Measurements from ENCODE around the gene CLN6.

The CLN6 gene

DNA sequence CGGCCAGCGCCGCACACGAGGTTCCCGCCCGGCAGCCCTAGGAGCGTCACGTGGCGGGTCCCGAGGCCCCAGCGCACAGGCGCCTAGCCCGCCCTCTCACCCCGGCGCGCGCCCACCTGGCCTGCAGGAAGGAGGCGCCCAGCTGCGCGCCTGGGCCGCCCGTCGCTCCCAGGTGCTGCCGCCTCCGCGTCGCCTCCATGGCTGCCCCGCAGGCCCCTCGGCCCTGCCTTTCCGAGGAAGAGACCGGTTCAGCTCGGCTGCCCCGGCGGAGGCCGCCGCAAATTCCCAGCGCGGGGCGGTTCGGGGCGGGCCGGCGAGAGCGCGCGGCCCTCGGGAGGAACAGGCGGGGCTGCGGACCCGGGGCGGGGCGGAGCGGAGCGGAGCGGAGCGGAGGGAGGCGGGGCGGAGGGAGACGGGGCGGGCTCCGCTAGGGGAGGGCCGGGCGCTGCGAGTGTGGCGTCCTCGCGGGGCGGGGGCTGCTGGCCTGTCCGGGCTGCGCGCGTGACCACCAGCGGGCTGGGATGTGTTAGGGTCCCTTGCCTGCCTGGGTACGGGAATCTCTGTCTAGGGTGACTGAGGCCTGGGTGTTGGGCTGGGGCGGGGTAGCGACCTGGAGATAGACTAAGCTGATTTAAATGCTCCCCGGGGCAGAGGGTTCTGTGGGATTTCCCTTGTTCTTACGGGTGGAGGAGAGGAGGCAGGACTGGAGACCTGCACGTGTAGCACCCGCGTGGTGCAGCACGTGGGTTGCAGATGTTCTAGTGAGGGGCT, at the start of gene CLN6:
Gene CLN6, minus strand, starts transcription at position 343 of the 771 bp plus-strand sequence. Its CDS starts 144 bp downstream, at position 199.
- CTCF ChIA-PET: interaction anchor here (1.5 to 1.9 kb wide), 4 partner anchors 18 to 389 kb away, joined by 3 to 6 read pairs (median 6); no protein-coding TSS in a partner anchor
- H3K4me1 Mint-ChIP-seq: peaks cover 45% of the 10 kb centered on the region
- peak within 1 kb of the TSS; percentile 90 for H3K4me3 Mint-ChIP-seq

DNA sequence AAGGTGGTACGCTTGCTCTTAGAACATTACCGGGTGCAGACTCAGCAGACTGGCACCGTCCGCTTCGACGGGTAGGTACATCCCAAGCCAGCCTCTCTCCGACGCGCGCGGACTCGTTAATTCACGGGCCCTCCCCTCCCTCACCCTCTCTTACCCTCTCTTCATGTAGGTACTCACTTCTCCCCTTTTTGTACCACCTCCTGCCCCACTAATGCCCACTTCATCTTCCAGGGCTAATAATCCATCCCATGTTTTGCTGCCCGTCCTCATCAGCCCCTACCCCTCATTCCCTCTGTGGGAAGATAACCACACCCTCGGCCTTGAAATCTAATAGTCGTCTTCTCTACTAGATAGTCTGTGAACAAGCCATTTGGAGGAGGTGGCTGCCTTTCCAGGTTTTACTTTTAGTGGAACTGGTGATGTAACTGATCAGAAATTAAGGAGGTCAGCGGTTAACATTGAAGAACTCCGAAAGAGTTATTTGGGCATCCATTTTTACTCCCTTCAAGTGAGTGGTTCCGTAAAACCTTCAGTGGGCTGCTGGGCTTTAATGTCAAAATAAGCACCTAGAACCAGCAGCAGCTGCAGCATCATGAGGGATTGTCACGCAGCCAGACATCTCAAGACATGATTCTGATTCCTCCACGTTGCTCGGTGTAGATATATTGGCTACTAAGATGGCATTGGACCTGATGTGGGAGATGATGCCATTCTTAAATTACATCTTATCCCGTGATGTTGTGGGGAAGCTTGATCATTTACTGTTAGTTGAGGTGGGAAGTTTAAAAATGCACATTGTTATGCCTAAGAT, 49.3 kb upstream of the CLN6 start:
- peak overlapping the region; percentile 99 for H3K4me3 Mint-ChIP-seq
- no peaks in the 10 kb centered on the region for H3K9me3 Mint-ChIP-seq
- peaks cover 21% of the 10 kb centered on the region for H3K36me3 Mint-ChIP-seq
- H3K27me3 Mint-ChIP-seq: no peaks in the 10 kb centered on the region
- peaks cover 51% of the 10 kb centered on the region for H3K4me1 Mint-ChIP-seq
- DNase-seq: no peak
- peak overlapping the region; percentile 96 for H3K27ac Mint-ChIP-seq
- CTCF ChIA-PET: interaction anchor here (1.2 to 1.6 kb wide), 3 partner anchors 12 to 27 kb away, joined by 3 to 6 read pairs (median 5); no protein-coding TSS in a partner anchor

More for the DNA sequence above, at the start of gene CLN6:
- DNase-seq: peak; percentile 88
- Mint-ChIP-seq H3K27me3 (peaks cover 29% of the 10 kb centered on the region), H3K9me3 (no peaks in the 10 kb centered on the region), H3K27ac (peak within 1 kb of the TSS; percentile 91), H3K36me3 (peaks cover 12% of the 10 kb centered on the region)

DNA sequence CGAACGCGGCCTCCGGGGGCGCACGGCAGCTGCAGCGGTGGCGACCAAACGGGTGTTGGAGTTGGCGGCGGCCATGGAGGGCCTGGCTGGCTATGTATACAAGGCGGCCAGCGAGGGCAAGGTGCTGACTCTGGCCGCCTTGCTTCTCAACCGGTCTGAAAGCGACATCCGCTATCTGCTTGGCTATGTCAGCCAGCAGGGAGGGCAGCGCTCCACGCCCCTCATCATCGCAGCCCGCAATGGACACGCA, 48.7 kb upstream of the CLN6 start:
- no peak for DNase-seq
- peaks cover 3% of the 10 kb centered on the region for H3K27me3 Mint-ChIP-seq
- peaks cover 21% of the 10 kb centered on the region for H3K36me3 Mint-ChIP-seq
- H3K4me3 Mint-ChIP-seq: peak overlapping the region; percentile 99
- H3K4me1 Mint-ChIP-seq: peaks cover 51% of the 10 kb centered on the region
- no peaks in the 10 kb centered on the region for H3K9me3 Mint-ChIP-seq
- CTCF ChIA-PET: interaction anchor here (1.2 to 1.6 kb wide), 3 partner anchors 13 to 28 kb away, joined by 3 to 5 read pairs (median 3); no protein-coding TSS in a partner anchor
- H3K27ac Mint-ChIP-seq: peak overlapping the region; percentile 96

DNA sequence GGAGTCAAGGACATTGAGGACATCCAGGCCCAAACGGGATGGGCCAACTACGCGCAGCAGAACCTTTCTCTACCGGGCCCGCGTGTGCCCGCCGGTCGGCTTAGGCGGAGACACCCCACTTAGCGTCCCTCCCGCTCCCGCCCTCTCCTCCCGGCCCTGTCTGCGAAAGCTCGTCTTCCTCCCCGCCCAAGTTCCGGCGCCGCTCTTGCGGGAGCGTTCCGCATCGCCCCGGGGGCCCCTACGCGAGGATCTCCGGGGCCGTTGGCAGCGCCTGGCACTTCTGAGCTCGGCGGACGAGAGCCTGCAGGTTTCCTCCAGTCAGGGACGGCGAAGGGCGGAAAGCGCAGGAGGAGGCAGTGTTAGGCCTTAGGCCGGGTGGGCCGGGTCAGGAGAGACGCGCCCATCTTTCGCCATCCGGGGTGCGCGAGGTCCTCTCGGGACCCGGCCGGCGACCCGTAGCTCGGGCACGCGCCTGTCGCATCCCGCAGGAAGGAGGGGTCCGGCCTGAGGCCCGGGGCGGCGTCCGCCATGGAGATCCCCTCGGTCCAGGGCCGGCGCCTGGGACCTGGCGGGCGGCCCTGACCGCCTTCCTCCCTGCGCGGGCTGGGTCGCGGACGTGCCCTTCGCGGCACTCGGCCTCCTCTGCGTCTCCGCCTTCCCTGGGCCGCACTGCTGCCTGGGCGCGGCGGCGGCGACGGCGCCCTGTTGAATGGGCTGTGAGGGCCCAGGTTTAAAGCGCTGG, 48.2 kb upstream of the CLN6 start, which contains the start of gene FEM1B:
Gene FEM1B, plus strand, starts transcription at position 143 of the 742 bp plus-strand sequence. CDS start 673 bp downstream, outside the sequence.
- CTCF ChIA-PET: interaction anchor here (1.2 to 1.6 kb wide), 3 partner anchors 13 to 29 kb away, joined by 3 to 5 read pairs (median 3); no protein-coding TSS in a partner anchor
- DNase-seq: peak; percentile 90
- peak within 1 kb of the TSS; percentile 99 for H3K4me3 Mint-ChIP-seq
- H3K27me3 Mint-ChIP-seq: peaks cover 3% of the 10 kb centered on the region
- peak within 1 kb of the TSS; percentile 96 for H3K27ac Mint-ChIP-seq
- peaks cover 51% of the 10 kb centered on the region for H3K4me1 Mint-ChIP-seq
- peaks cover 21% of the 10 kb centered on the region for H3K36me3 Mint-ChIP-seq
- no peaks in the 10 kb centered on the region for H3K9me3 Mint-ChIP-seq

DNA sequence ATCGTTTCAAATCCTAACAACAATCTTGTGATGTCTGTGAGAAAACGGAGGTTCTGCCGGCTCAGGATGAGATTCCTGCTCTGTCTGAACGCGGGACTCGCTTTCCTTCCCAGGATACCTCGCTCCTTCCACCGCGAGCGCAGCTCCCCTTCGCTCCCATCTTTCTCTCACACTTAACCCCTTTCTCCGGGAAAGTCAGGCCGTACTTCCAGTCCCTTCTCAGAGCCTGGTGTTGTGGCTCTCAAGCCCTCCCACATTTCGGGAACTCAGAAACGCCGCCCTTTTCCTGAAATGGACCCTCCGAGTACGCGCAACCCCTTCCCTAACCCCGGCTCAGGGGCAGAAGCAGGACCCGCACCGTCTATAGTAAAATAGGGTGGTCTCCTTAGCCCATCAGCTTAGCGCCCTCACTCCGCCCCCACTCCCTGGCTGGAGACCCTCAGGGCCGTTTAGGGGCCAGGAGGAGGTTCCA, 47.6 kb upstream of the CLN6 start:
- H3K4me3 Mint-ChIP-seq: peak overlapping the region; percentile 99
- peaks cover 50% of the 10 kb centered on the region for H3K4me1 Mint-ChIP-seq
- peaks cover 5% of the 10 kb centered on the region for H3K27me3 Mint-ChIP-seq
- CTCF ChIA-PET: interaction anchor here (1.2 to 1.6 kb wide), 3 partner anchors 14 to 29 kb away, joined by 3 to 5 read pairs (median 3); no protein-coding TSS in a partner anchor
- no peaks in the 10 kb centered on the region for H3K9me3 Mint-ChIP-seq
- peak overlapping the region; percentile 96 for H3K27ac Mint-ChIP-seq
- H3K36me3 Mint-ChIP-seq: peaks cover 21% of the 10 kb centered on the region
- DNase-seq: no peak

DNA sequence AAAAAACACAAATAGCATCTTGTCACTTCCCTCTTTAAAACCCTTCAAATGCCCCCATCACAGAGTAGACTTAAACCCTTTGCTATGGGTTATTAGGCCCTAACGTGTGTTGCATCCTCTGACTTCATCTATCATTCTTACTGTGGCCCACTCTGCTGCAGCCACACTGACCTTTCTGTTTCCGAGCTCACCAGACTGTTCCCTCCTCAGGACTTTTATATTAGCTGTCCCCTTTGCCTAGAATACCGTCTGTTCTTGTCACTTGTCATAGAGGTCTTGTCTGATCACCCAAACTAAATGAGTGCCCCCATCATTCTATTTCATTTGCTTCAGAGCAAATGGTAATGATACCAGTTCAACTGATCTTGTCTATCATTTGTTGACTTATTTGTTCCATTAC, 47.1 kb upstream of the CLN6 start:
- CTCF ChIA-PET: interaction anchor here (2.9 kb wide), 1 partner anchor 23 kb away, joined by 15 read pairs; no protein-coding TSS in a partner anchor

DNA sequence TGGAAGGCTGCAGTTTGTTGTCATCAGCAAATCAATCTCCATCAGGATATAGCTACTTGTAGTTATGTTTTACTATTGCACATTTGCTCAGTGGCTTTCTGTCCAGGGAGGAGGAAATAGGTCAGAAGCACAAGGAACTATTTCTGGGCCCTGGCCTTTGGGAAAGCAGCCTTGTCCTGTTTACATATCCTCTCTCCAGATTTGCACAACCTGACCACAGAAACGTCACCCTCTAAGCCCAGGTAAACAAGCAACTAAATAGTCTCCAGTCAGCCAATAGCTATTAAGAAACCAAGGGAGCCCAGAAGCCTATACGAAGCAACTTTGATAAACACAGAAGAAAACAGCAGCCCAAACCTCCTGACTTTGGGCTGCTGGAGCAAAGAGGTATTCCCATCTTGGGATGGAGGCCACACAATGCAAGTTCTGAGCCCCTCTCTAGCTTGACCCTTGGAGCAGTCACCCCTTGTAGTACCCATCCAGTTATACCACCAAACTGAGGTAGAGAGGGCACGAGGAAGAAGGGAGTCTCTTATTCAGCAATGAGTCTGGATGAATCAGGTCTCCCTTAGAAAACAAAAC, 45.7 kb upstream of the CLN6 start:
- H3K27ac Mint-ChIP-seq: no peak overlapping the region
- H3K27me3 Mint-ChIP-seq: peaks cover 14% of the 10 kb centered on the region
- no peak for DNase-seq

More for the DNA sequence above, 47.1 kb upstream of the CLN6 start:
- Mint-ChIP-seq H3K9me3 (no peaks in the 10 kb centered on the region), H3K27ac (peak overlapping the region; percentile 96), H3K4me1 (peaks cover 45% of the 10 kb centered on the region), H3K27me3 (peaks cover 10% of the 10 kb centered on the region), H3K4me3 (peak overlapping the region; percentile 99), H3K36me3 (peaks cover 16% of the 10 kb centered on the region)
- no peak for DNase-seq

DNA sequence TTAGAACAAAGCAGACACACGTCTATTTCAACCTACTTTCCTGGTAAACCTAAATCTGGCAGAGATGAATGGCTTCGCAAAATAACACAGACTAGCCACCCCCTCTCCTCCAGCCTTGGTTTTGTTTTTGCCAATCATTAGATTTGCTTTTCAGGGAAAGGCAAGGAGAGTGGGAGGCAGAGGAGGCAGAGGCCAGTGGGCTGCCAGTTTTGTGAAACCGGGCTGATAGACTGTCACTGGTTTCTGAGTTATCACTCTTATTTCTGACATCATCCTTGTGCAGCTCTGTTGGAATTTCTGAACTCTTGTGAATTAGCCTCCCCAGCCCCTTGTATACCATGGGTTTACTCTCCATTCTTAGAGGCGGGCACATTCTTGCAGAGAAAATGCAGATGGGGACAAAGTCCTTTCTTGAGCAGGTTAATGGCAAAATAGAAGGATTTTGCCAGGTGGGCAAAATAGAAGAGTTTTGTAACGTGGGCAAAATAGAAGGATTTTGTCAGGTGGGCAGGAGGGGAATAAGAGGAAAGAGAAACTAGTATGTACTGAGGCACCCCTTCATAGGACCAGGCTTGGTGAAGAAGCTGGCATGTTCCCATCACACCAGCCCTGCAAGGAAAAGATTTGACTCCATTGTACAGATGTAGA, 44.8 kb upstream of the CLN6 start:
- H3K27ac Mint-ChIP-seq: no peak overlapping the region

More for the DNA sequence above, 45.7 kb upstream of the CLN6 start:
- peaks cover 10% of the 10 kb centered on the region for H3K36me3 Mint-ChIP-seq
- peaks cover 31% of the 10 kb centered on the region for H3K4me1 Mint-ChIP-seq
- H3K9me3 Mint-ChIP-seq: no peaks in the 10 kb centered on the region
- H3K4me3 Mint-ChIP-seq: peak overlapping the region; percentile 17
- CTCF ChIA-PET: interaction anchor here (2.9 kb wide), 1 partner anchor 22 kb away, joined by 15 read pairs; no protein-coding TSS in a partner anchor

DNA sequence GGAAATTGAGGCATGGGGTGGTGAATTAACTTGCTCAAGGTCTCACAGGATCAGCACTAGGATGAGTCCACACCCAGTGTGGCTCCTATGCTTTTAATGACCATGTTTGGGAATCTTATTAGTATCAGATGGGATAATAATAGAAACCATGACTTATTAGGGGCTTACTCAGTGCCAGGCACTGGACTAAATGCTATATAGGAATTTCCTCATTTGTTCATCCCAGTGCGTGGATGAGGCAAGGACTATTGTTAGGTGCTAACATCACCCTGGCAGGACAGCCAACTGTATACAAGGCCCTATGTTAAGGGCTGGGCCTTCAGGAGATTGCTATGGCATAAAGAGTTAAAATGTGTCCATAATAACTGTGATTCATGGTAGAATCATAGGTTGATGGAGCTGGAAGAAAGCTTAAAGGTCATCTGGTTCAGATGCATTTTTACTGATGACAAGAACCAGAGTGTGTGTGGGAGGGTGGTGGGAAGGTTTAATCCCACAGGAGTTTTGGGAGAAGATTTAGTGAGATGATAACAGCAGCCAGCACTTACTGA, 43.3 kb upstream of the CLN6 start:
- Mint-ChIP-seq H3K4me1 (peaks cover 17% of the 10 kb centered on the region), H3K27me3 (peaks cover 28% of the 10 kb centered on the region), H3K9me3 (no peaks in the 10 kb centered on the region), H3K36me3 (no peaks in the 10 kb centered on the region), H3K27ac (no peak overlapping the region), H3K4me3 (no peak overlapping the region)
- DNase-seq: no peak
- CTCF ChIA-PET: interaction anchor here (1.1 kb wide), 1 partner anchor 34 kb away, joined by 4 read pairs; no protein-coding TSS in a partner anchor

More for the DNA sequence above, 44.8 kb upstream of the CLN6 start:
- peaks cover 23% of the 10 kb centered on the region for H3K4me1 Mint-ChIP-seq
- no peak for DNase-seq
- H3K4me3 Mint-ChIP-seq: no peak overlapping the region
- CTCF ChIA-PET: interaction anchor here (2.9 kb wide), 1 partner anchor 21 kb away, joined by 15 read pairs; no protein-coding TSS in a partner anchor
- H3K36me3 Mint-ChIP-seq: peaks cover 5% of the 10 kb centered on the region
- H3K27me3 Mint-ChIP-seq: peaks cover 21% of the 10 kb centered on the region
- no peaks in the 10 kb centered on the region for H3K9me3 Mint-ChIP-seq

DNA sequence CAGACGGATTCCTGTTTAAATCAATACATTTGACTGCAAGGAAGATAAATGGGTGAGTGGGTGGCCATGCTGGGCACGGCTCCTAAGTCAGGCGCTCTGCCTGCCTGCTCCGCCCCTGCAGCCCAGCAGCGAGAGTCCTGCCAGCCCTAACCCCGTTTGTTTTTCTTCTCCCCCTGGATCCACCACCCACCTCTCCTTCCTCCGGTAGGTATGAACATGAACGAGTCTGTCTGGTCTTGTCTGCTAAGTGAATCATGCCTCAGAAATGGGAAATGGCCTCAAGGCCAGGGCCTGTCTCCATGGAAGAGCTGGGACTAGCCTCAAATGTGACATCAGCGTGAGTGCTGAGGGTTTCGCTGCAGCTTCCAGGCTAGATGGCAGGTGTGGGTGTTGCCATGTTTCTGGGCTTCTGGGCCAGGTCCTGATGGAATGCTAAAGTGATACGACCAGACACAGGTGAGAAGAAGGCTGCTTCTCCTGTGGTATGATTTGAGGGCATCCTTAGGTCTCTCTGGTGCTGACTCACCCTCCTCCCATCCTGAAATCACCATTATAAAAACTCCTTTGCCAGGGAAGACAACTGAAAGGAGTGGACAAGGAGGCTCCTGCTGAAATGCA, 42.4 kb upstream of the CLN6 start:
- peaks cover 12% of the 10 kb centered on the region for H3K4me1 Mint-ChIP-seq
- no peaks in the 10 kb centered on the region for H3K36me3 Mint-ChIP-seq
- DNase-seq: no peak
- H3K27me3 Mint-ChIP-seq: peaks cover 33% of the 10 kb centered on the region
- CTCF ChIA-PET: no interaction called here
- no peaks in the 10 kb centered on the region for H3K9me3 Mint-ChIP-seq
- no peak overlapping the region for H3K27ac Mint-ChIP-seq
- H3K4me3 Mint-ChIP-seq: no peak overlapping the region

DNA sequence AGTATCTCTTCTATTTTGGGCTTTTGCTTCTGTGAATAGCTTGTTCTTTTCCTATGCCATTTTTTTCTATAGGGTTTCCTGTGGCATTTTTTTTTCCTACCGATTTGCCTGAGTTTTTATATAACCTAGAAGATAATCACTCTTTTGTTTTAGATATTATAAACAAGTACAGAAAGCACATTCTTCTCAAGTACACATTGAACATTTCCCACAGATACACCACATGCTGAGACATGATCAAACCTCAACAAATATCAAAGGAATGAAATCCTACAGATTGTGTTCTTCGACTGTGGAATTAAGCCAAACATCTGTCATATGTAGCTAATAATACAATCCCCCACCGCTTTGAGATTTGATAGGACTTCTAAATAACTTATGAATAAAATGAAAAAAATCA, 38.9 kb upstream of the CLN6 start:
- Mint-ChIP-seq H3K36me3 (no peaks in the 10 kb centered on the region), H3K4me1 (no peaks in the 10 kb centered on the region), H3K27ac (no peak overlapping the region), H3K27me3 (peaks cover 43% of the 10 kb centered on the region), H3K9me3 (no peaks in the 10 kb centered on the region), H3K4me3 (no peak overlapping the region)
- CTCF ChIA-PET: interaction anchor here (1.0 kb wide), 1 partner anchor 11 kb away, joined by 3 read pairs; no protein-coding TSS in a partner anchor
- DNase-seq: no peak

DNA sequence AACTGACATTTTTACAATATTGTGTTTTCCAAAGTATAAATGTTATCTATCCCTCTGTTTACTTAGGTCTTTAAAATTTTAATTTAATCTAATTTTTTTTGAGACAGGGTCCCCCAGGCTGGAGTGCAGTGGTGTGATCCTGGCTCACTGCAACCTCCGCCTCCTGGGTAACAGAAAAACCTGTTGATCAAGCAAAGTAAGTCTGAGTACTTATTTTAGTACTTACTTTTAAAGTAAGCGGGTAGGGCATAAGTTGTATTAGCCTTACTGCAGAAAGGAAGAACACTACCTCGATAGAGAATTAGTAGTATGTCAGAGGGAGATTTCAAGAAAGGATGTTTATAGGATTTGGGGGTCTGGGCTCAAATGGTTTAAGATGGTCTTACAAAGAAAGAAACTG, 36.1 kb upstream of the CLN6 start:
- Mint-ChIP-seq H3K4me3 (no peak overlapping the region), H3K27ac (no peak overlapping the region), H3K4me1 (no peaks in the 10 kb centered on the region), H3K36me3 (no peaks in the 10 kb centered on the region), H3K27me3 (peaks cover 40% of the 10 kb centered on the region), H3K9me3 (no peaks in the 10 kb centered on the region)
- CTCF ChIA-PET: no interaction called here
- no peak for DNase-seq

Data from activated naive CD4-positive, alpha-beta T cell treated with anti-CD3 and anti-CD28 coated beads, Interleukin-2, amount 10 ng/mL, durations not matched to agents 7 days and 5 days (primary cell).